ENCODE results near the gene GPR108.
"Not testable (repeated sequence)": the region's sequence is repeated elsewhere in the genome, so short reads cannot be mapped to it uniquely, and the experiment has no call there.

GPR108 gene

GRCh38 chr19:6720369-6721137 lies 16.8 kb downstream of the GPR108 start, which contains the start of gene C3:
C3 (minus strand) TSS chr19:6720650; CDS start chr19:6720589, 61 bp downstream.
- no peak for DNase-seq (ENCODE audit: low read depth)

- no peak for DNase-seq (ENCODE audit: low read depth)
Measured at GRCh38 chr19:6719992-6720368, 17.4 kb downstream of the GPR108 start.

GRCh38 chr19:6719540-6719861 lies 17.9 kb downstream of the GPR108 start:
- no peak for DNase-seq (ENCODE audit: low read depth)

GRCh38 chr19:6718741-6719539 lies 18.4 kb downstream of the GPR108 start:
- DNase-seq (ENCODE audit: low read depth), result no peak

GRCh38 chr19:6718111-6718740 lies 19.2 kb downstream of the GPR108 start:
- no peak for DNase-seq (ENCODE audit: low read depth)

GRCh38 chr19:6717441-6717971 lies 19.9 kb downstream of the GPR108 start:
- DNase-seq (ENCODE audit: low read depth), result no peak

- DNase-seq (ENCODE audit: low read depth), result no peak
Measured at GRCh38 chr19:6717036-6717435, 20.3 kb downstream of the GPR108 start.

GRCh38 chr19:6716610-6716970 lies 20.8 kb downstream of the GPR108 start:
- DNase-seq (ENCODE audit: low read depth), result no peak

- DNase-seq (ENCODE audit: low read depth), result no peak
Measured at GRCh38 chr19:6714749-6715555, 22.4 kb downstream of the GPR108 start.

- no peak for DNase-seq (ENCODE audit: low read depth)
Measured at GRCh38 chr19:6713773-6714692, 23.3 kb downstream of the GPR108 start.

- no peak for DNase-seq (ENCODE audit: low read depth)
Measured at GRCh38 chr19:6712692-6713670, 24.4 kb downstream of the GPR108 start.

- no peak for DNase-seq (ENCODE audit: low read depth)
Measured at GRCh38 chr19:6712231-6712630, 25.1 kb downstream of the GPR108 start.

- no peak for DNase-seq (ENCODE audit: low read depth)
Measured at GRCh38 chr19:6711605-6712004, 25.8 kb downstream of the GPR108 start.

- no peak for DNase-seq (ENCODE audit: low read depth)
Measured at GRCh38 chr19:6711078-6711361, 26.4 kb downstream of the GPR108 start.

- DNase-seq (ENCODE audit: low read depth), result no peak
Measured at GRCh38 chr19:6710273-6711077, 26.9 kb downstream of the GPR108 start.

- DNase-seq (ENCODE audit: low read depth), result no peak
Measured at GRCh38 chr19:6709549-6709948, 27.8 kb downstream of the GPR108 start.

- DNase-seq (ENCODE audit: low read depth), result not testable (repeated sequence)
Measured at GRCh38 chr19:6708913-6709312, 28.5 kb downstream of the GPR108 start.

GRCh38 chr19:6708346-6708745 lies 29.0 kb downstream of the GPR108 start:
- no peak for DNase-seq (ENCODE audit: low read depth)

- no peak for DNase-seq (ENCODE audit: low read depth)
Measured at GRCh38 chr19:6707658-6708018, 29.7 kb downstream of the GPR108 start.
